Esophagus muscularis mucosa (tissue), 4 donors: Measurements from ENCODE around the gene PCDHB6. TPM values are rescaled to one million over a fixed set of nuclear protein-coding genes. Genes with fewer than 3 reads are reported as not detected.
"Not testable (repeated sequence)": the region's sequence is repeated elsewhere in the genome, so short reads cannot be mapped to it uniquely, and the experiment has no call there.

Experiments
- DNase-seq: peaks from one replicate; pipeline ENCODE4 v3.0.0-alpha.2; 2017; ENCODE audit errors: extremely low spot score
- H3K27ac ChIP-seq, 4 donors: fragments of 200-600 bp; sonication (generic); replicated peaks in 1 of 4; 1 replicate in 3 of 4; 2 replicates in 1 of 4; pipeline ENCODE4 v1.5.1; 2016 to 2019; ENCODE audit warnings: mild to moderate bottlenecking in 1 of 4
- H3K27me3 ChIP-seq, 4 donors: fragments of 200-600 bp; sonication (generic); one replicate each; pipeline versions ENCODE4 v1.5.1 to v1.6.0; 2016 to 2019
- H3K36me3 ChIP-seq, 4 donors: fragments of 200-600 bp; sonication (generic); one replicate each; pipeline ENCODE4 v1.5.1; 2016 to 2019
- H3K4me1 ChIP-seq, 4 donors: fragments of 200-600 bp; sonication (generic); one replicate each; pipeline ENCODE4 v1.5.1; 2016 to 2019
- H3K4me3 ChIP-seq, 4 donors: fragments of 200-600 bp; sonication (generic); 1 replicate in 2 of 4; 2 replicates in 2 of 4; pipeline ENCODE4 v1.5.1; 2016 to 2019; ENCODE audit warnings: mild to moderate bottlenecking in 4 of 4, moderate library complexity in 1 of 4
- H3K9me3 ChIP-seq, 4 donors: fragments of 200-600 bp; sonication (generic); 1 replicate in 3 of 4; 2 replicates in 1 of 4; pipeline ENCODE4 v1.5.1; 2016 to 2019
- CTCF ChIP-seq, 3 experiments: fragments of 200-600 bp in 2 of 3; fragments of 450-650 bp in 1 of 3; sonication (generic) in 2 of 3; IDR thresholded peaks; one replicate each; pipeline ENCODE4 v1.5.1; 2017 to 2019; ENCODE audit warnings: antibody characterized with exemption in 3 of 3, mild to moderate bottlenecking in 2 of 3, moderate library complexity in 1 of 3
- EP300 ChIP-seq: sonication (generic); formaldehyde crosslinking; IDR thresholded peaks from one replicate; pipeline ENCODE4 v1.6.1; 2017; ENCODE audit warnings: antibody characterized with exemption
- POLR2A ChIP-seq: fragments of 450-650 bp; IDR thresholded peaks from one replicate; pipeline ENCODE4 v1.6.1; 2017; ENCODE audit warnings: antibody characterized with exemption, moderate library complexity, mild to moderate bottlenecking, low read depth
- POLR2AphosphoS5 ChIP-seq, 2 donors: sonication (generic); formaldehyde crosslinking; IDR thresholded peaks; one replicate each; pipeline ENCODE4 v1.6.1; 2017; ENCODE audit warnings: antibody characterized with exemption in 2 of 2
- WGBS: methylation state at CpG from one replicate; pipeline ENCODE4 v1.1.5; 2018; 5-methylcytosine and 5-hydroxymethylcytosine counted together
- intact Hi-C: fragments of 100-400 bp; cut with DNase I; formaldehyde crosslinking; loops from one replicate; pipeline ENCODE4 v1.15.1; 2023
- total RNA-seq, 4 donors: library from RNA; depleted of rRNA; stranded (reverse); fragments of >200 nt; gene quantifications; one replicate each; pipeline versions ENCODE4 v1.1.0 to v1.2.1, GENCODE V29; 2016

The PCDHB6 gene
- total RNA-seq, 4 donors from 2014 or later: 0.46 to 1.1 (median 0.83) TPM

GRCh38 chr5:141150993-141151325, 1.1 kb downstream of the PCDHB6 start:
- intact Hi-C loops: no loop called here
- H3K9me3 ChIP-seq: peaks cover 0 to 71% (median 65%) of the 10 kb centered on the region in 4 donors

GRCh38 chr5:141151632-141152031, 1.8 kb downstream of the PCDHB6 start:
- H3K27ac ChIP-seq, intact Hi-C loops, H3K36me3 ChIP-seq, DNase-seq, H3K4me1 ChIP-seq, H3K4me3 ChIP-seq: not testable (repeated sequence)
- Histone ChIP-seq H3K9me3 (peaks cover 0 to 77% (median 72%) of the 10 kb centered on the region in 4 donors), H3K27me3 (peaks cover 0 to 54% (median 0%) of the 10 kb centered on the region in 4 donors)
- 29% methylated on average over 7 of the region's 41 CpGs for WGBS

More at GRCh38 chr5:141150993-141151325, 1.1 kb downstream of the PCDHB6 start:
- Histone ChIP-seq H3K36me3 (no peaks in the 10 kb centered on the region), H3K27me3 (peaks cover 0 to 47% (median 0%) of the 10 kb centered on the region in 4 donors), H3K4me3 (no peak overlapping the region), H3K27ac (no peak overlapping the region), H3K4me1 (no peaks in the 10 kb centered on the region)
- DNase-seq: no peak
- no peak for TF ChIP-seq POLR2AphosphoS5 (IDR thresholded peaks at IDR 0.05)
- no peak for TF ChIP-seq CTCF (IDR thresholded peaks at IDR 0.05)
- TF ChIP-seq EP300: no peak
- WGBS: 49% methylated on average over 13 of the region's 13 CpGs

GRCh38 chr5:141152096-141152495, 2.2 kb downstream of the PCDHB6 start:
- H3K27ac ChIP-seq, DNase-seq, H3K36me3 ChIP-seq, H3K4me1 ChIP-seq, H3K4me3 ChIP-seq, intact Hi-C loops: not testable (repeated sequence)
- no CpG with 5 or more reads among the region's 36 CpGs for WGBS
- H3K27me3 ChIP-seq: peaks cover 0 to 59% (median 0%) of the 10 kb centered on the region in 4 donors
- peaks cover 0 to 82% (median 76%) of the 10 kb centered on the region in 4 donors for H3K9me3 ChIP-seq

- Histone ChIP-seq H3K4me3 (no peak overlapping the region), H3K27me3 (peaks cover 0 to 64% (median 0%) of the 10 kb centered on the region in 4 donors), H3K36me3 (no peaks in the 10 kb centered on the region), H3K27ac (no peak overlapping the region), H3K4me1 (no peaks in the 10 kb centered on the region), H3K9me3 (peaks cover 0 to 82% (median 73%) of the 10 kb centered on the region in 4 donors)
- 35% methylated on average over 21 of the region's 21 CpGs for WGBS
- TF ChIP-seq POLR2AphosphoS5 (IDR thresholded peaks at IDR 0.05) (no peak), CTCF (IDR thresholded peaks at IDR 0.05) (no peak), EP300 (no peak), POLR2A (no peak)
- intact Hi-C loops: no loop called here
- DNase-seq: no peak
Observed at GRCh38 chr5:141155540-141156374, 5.9 kb downstream of the PCDHB6 start.

GRCh38 chr5:141157356-141157755, 7.5 kb downstream of the PCDHB6 start:
- 29% methylated on average over 6 of the region's 38 CpGs for WGBS
- Histone ChIP-seq H3K27me3 (peaks cover 0 to 49% (median 0%) of the 10 kb centered on the region in 4 donors), H3K9me3 (peaks cover 0 to 72% (median 64%) of the 10 kb centered on the region in 4 donors)
- H3K4me3 ChIP-seq, H3K27ac ChIP-seq, intact Hi-C loops, DNase-seq, H3K36me3 ChIP-seq, H3K4me1 ChIP-seq: not testable (repeated sequence)

- H3K36me3 ChIP-seq, H3K4me1 ChIP-seq, H3K27ac ChIP-seq, intact Hi-C loops, DNase-seq, H3K4me3 ChIP-seq: not testable (repeated sequence)
- WGBS: 37% methylated on average over 17 of the region's 28 CpGs
- Histone ChIP-seq H3K9me3 (peaks cover 0 to 73% (median 67%) of the 10 kb centered on the region in 4 donors), H3K27me3 (peaks cover 0 to 48% (median 0%) of the 10 kb centered on the region in 4 donors)
Observed at GRCh38 chr5:141157901-141158300, 8.0 kb downstream of the PCDHB6 start.
